Measurements from ENCODE around the gene L1CAM. TPM values are rescaled to one million over a fixed set of nuclear protein-coding genes. Genes with fewer than 3 reads are reported as not detected.

The L1CAM gene
- total and polyA plus RNA-seq, 2 of the 8 experiments (the other 6 are each of a cell fraction or from before 2014, with no cell fraction given): 11.0 to 43.0 TPM

DNA sequence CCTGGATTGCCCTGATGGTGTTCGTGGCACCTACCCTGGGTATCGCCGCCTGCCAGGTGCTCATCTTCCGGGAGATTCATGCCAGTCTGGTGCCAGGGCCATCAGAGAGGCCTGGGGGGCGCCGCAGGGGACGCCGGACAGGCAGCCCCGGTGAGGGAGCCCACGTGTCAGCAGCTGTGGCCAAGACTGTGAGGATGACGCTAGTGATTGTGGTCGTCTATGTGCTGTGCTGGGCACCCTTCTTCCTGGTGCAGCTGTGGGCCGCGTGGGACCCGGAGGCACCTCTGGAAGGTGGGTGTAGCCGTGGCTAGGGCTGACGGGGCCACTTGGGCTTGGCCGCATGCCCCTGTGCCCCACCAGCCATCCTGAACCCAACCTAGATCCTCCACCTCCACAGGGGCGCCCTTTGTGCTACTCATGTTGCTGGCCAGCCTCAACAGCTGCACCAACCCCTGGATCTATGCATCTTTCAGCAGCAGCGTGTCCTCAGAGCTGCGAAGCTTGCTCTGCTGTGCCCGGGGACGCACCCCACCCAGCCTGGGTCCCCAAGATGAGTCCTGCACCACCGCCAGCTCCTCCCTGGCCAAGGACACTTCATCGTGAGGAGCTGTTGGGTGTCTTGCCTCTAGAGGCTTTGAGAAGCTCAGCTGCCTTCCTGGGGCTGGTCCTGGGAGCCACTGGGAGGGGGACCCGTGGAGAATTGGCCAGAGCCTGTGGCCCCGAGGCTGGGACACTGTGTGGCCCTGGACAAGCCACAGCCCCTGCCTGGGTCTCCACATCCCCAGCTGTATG, 20.3 kb upstream of the L1CAM start:
- CTCF ChIA-PET (ENCODE audit: partially characterized antibody): interaction anchor here (1.1 to 2.3 kb wide), 7 partner anchors 10 to 170 kb away, joined by 3 to 9 read pairs (median 4); no protein-coding TSS in a partner anchor
- Histone ChIP-seq H3K23ac (ENCODE audit: insufficient read length) (no peak overlapping the region), H4K20me1 (replicated peaks in 1 of 2; ENCODE audit: control insufficient read depth in 1 of 2, insufficient read depth in 2 of 2, low read length in 2 of 2) (peaks cover 0 to 4% of the 10 kb centered on the region in 2 experiments), H2BK120ac (replicated peaks; ENCODE audit: low read depth, low read length) (no peak overlapping the region), H3K23me2 (ENCODE audit: low read depth, low read length) (peaks cover 2% of the 10 kb centered on the region; the same call in 1 of the 2 replicates), H4K5ac (ENCODE audit: insufficient read length, low read depth, low read length) (no peak overlapping the region), H3K4me1 (replicated peaks in 1 of 4; ENCODE audit: control insufficient read depth in 3 of 4, insufficient read depth in 4 of 4, low read length in 3 of 4) (peaks cover 0 to 14% (median 0%) of the 10 kb centered on the region in 4 experiments; a peak in 1 of 7 replicates), H4K91ac (replicated peaks; ENCODE audit: insufficient read length, low read length) (no peak overlapping the region), H3K4me2 (ENCODE audit: insufficient read depth in 1 of 2, low read depth in 2 of 2, low read length in 2 of 2) (no peak overlapping the region), H2BK15ac (ENCODE audit: low read length) (no peak overlapping the region), H3K4me3 (ENCODE audit: extremely low read depth in 1 of 4, insufficient read depth in 2 of 4, low read depth in 3 of 4, low read length in 4 of 4) (no peak overlapping the region), H3K56ac (replicated peaks; ENCODE audit: insufficient read length, low read depth, low read length) (no peak overlapping the region), H2BK20ac (ENCODE audit: low read length) (no peak overlapping the region), H4K8ac (ENCODE audit: extremely low read depth, insufficient read depth, low read length) (no peak overlapping the region), H3K36me3 (ENCODE audit: control insufficient read depth in 2 of 4, insufficient read depth in 4 of 4, low read length in 3 of 4) (no peaks in the 10 kb centered on the region; a peak in 1 of 8 replicates), H2BK12ac (ENCODE audit: low read depth, low read length) (no peak overlapping the region), H3K79me2 (ENCODE audit: control insufficient read depth in 1 of 2, insufficient read depth in 2 of 2, low read length in 2 of 2) (no peaks in the 10 kb centered on the region), H2AK5ac (ENCODE audit: low read depth, low read length) (no peak overlapping the region), H2BK5ac (ENCODE audit: low read depth, low read length) (no peak overlapping the region), H3K18ac (ENCODE audit: extremely low read depth, low read length) (no peak overlapping the region), H3K4ac (replicated peaks; ENCODE audit: insufficient read length, low read depth, low read length) (no peak overlapping the region), H3K9ac (replicated peaks in 1 of 4; ENCODE audit: extremely low read depth in 1 of 4, low read depth in 3 of 4, low read length in 3 of 4) (no peak overlapping the region), H3K27ac (ENCODE audit: low read depth, low read length) (no peak overlapping the region), H3K79me1 (ENCODE audit: low read depth, low read length) (no peaks in the 10 kb centered on the region), H2AFZ (ENCODE audit: low read length) (no peak overlapping the region), H3K14ac (ENCODE audit: insufficient read length) (no peak overlapping the region), H3K27me3 (replicated peaks in 1 of 4; ENCODE audit: control insufficient read depth in 3 of 4, extremely low read depth in 1 of 4, insufficient read depth in 3 of 4, low read length in 3 of 4) (no peaks in the 10 kb centered on the region), H3K9me3 (ENCODE audit: insufficient read depth in 2 of 2, low read depth in 1 of 2, low read length in 1 of 2) (no peaks in the 10 kb centered on the region)
- no peak for FAIRE-seq
- no peak for DNase-seq (ENCODE audit: low read depth in 1 of 2, low spot score in 2 of 2)
- whole genome bisulfite sequencing, 2 experiments (ENCODE audit: extremely low coverage in 1 of 2, insufficient coverage in 1 of 2, insufficient read length in 1 of 2, insufficient replicate concordance in 2 of 2, low coverage in 1 of 2, low lambda C conversion rate in 2 of 2, missing lambda C conversion rate in 1 of 2): 86% methylated on average over 14 of the region's 27 CpGs; no CpG with 5 or more reads in 1 of the 2 experiments
- TF ChIP-seq CHD1 (IDR thresholded peaks at IDR 0.05; ENCODE audit: low read depth, low read length): no peak
- POLR2A ChIA-PET (ENCODE audit: partially characterized antibody): interaction anchor here (0.6 to 1.8 kb wide), 13 partner anchors 11 to 376 kb away, joined by 3 to 10 read pairs (median 4); partner anchors contain the start of genes ARHGAP4 and HCFC1
